ENCODE results near the gene CCDC27. TPM values are rescaled to one million over a fixed set of nuclear protein-coding genes. Genes with fewer than 3 reads are reported as not detected.

CCDC27 gene
- total and polyA plus RNA-seq, 2 of the 13 experiments (the other 11 are each of a cell fraction or from before 2014, with no cell fraction given) = not detected

- TF ChIP-seq LRRFIP1 (CRISPR knock-in tag; conservative IDR thresholded peaks at IDR 0.05) (no peak), MZF1 (CRISPR knock-in tag; IDR thresholded peaks at IDR 0.05; ENCODE audit: borderline replicate concordance) (no peak), HNF1B (CRISPR knock-in tag; IDR thresholded peaks at IDR 0.05) (peak; percentile 85), SRSF4 (IDR thresholded peaks at IDR 0.05; ENCODE audit: low read depth, low read length, poor library complexity, severe bottlenecking) (no peak), ZBTB38 (CRISPR knock-in tag; IDR thresholded peaks at IDR 0.05) (peak; percentile 62; the same call in 1 of the 2 replicates), ZNF703 (CRISPR knock-in tag; IDR thresholded peaks at IDR 0.05; ENCODE audit: borderline replicate concordance) (no peak), MED13 (CRISPR knock-in tag; IDR thresholded peaks at IDR 0.05) (0 out of 2 replicates have a peak, but pooled peaks have one; percentile 34), ZNF615 (CRISPR knock-in tag; IDR thresholded peaks at IDR 0.05; ENCODE audit: borderline replicate concordance) (no peak), THAP11 (CRISPR knock-in tag; IDR thresholded peaks at IDR 0.05) (peak; percentile 95), KAT7 (CRISPR knock-in tag; IDR thresholded peaks at IDR 0.05; ENCODE audit: borderline replicate concordance) (peak; percentile 69; the same call in 1 of the 2 replicates), ZNF704 (CRISPR knock-in tag; IDR thresholded peaks at IDR 0.05; ENCODE audit: borderline replicate concordance) (peak; percentile 41; the same call in 1 of the 2 replicates), CREBL2 (CRISPR knock-in tag; IDR thresholded peaks at IDR 0.05; ENCODE audit: borderline replicate concordance) (no peak), NFAT5 (CRISPR knock-in tag; IDR thresholded peaks at IDR 0.05) (no peak), ETV5 (CRISPR knock-in tag; IDR thresholded peaks at IDR 0.05; ENCODE audit: borderline replicate concordance) (peak; percentile 75), ZNF674 (CRISPR knock-in tag; IDR thresholded peaks at IDR 0.05; ENCODE audit: low read depth) (no peak), MXD4 (CRISPR knock-in tag; IDR thresholded peaks at IDR 0.05) (peak; percentile 78; the same call in 1 of the 2 replicates), SETDB1 (CRISPR knock-in tag; IDR thresholded peaks at IDR 0.05; ENCODE audit: borderline replicate concordance) (no peak)
Measured at GRCh38 chr1:3796215-3797061, 44.2 kb downstream of the CCDC27 start, which contains the start of gene LRRC47 (continued).
